Transverse colon (tissue), 4 donors: ENCODE data around the gene SUSD6. TPM values are rescaled to one million over a fixed set of nuclear protein-coding genes. Genes with fewer than 3 reads are reported as not detected.

Source experiments
- DNase-seq: peaks from one replicate; pipeline ENCODE4 v3.0.0-alpha.2; 2019
- H3K27ac ChIP-seq, 4 donors: fragments of 200-600 bp; sonication (generic); 2 replicates each; pipeline ENCODE4 v1.5.1; 2016 to 2018; ENCODE audit warnings: inconsistent platforms in 4 of 4
- H3K27me3 ChIP-seq: fragments of 200-600 bp; sonication (generic); 2 replicates; pipeline ENCODE4 v1.5.1; 2017; ENCODE audit warnings: inconsistent platforms
- H3K36me3 ChIP-seq, 4 donors: fragments of 200-600 bp; sonication (generic); 2 replicates each; pipeline ENCODE4 v1.5.1; 2017 to 2019; ENCODE audit warnings: inconsistent platforms in 4 of 4
- H3K4me1 ChIP-seq, 4 donors: fragments of 200-600 bp; sonication (generic); 2 replicates each; pipeline ENCODE4 v1.5.1; 2017 to 2020; ENCODE audit warnings: inconsistent platforms in 4 of 4
- H3K4me3 ChIP-seq, 4 donors: fragments of 200-600 bp; sonication (generic); 1 replicate in 1 of 4; 2 replicates in 3 of 4; pipeline versions ENCODE4 v1.5.1 to v1.6.1; 2017 to 2019; ENCODE audit warnings: inconsistent platforms in 4 of 4
- H3K9me3 ChIP-seq, 2 donors: fragments of 200-600 bp; sonication (generic); 2 replicates each; pipeline ENCODE4 v1.5.1; 2017 to 2019; ENCODE audit warnings: inconsistent platforms in 2 of 2
- EP300 ChIP-seq: sonication (generic); formaldehyde crosslinking; IDR thresholded peaks from one replicate; pipeline ENCODE4 v1.6.1; 2017; ENCODE audit warnings: antibody characterized with exemption, low read depth
- POLR2A ChIP-seq: fragments of 450-650 bp; IDR thresholded peaks from one replicate; pipeline ENCODE4 v1.6.1; 2016; ENCODE audit warnings: antibody characterized with exemption, mild to moderate bottlenecking, moderate library complexity
- POLR2AphosphoS5 ChIP-seq, 3 donors: sonication (generic); formaldehyde crosslinking; IDR thresholded peaks; one replicate each; pipeline ENCODE4 v1.6.1; 2016; ENCODE audit warnings: antibody characterized with exemption in 3 of 3
- WGBS, 2 donors: methylation state at CpG; one replicate each; pipeline ENCODE4 v1.1.5; 2018; ENCODE audit warnings: low coverage in 1 of 2; 5-methylcytosine and 5-hydroxymethylcytosine counted together
- in situ Hi-C, 4 donors: fragments of 200-750 bp; cut with MboI; loops; one replicate each; pipeline versions ENCODE4 v1.15.0 to v1.15.1; 2017; ENCODE audit warnings: low sequenced_read_pairs in 3 of 4, low pct_ligation_motif_present in 1 of 4, low pct_unique_long_range_greater_than_20kb in 1 of 4
- intact Hi-C: fragments of 100-400 bp; cut with DNase I; formaldehyde crosslinking; loops from one replicate; pipeline ENCODE4 v1.15.1; 2023; ENCODE audit warnings: low total_unique reads
- total RNA-seq, 4 donors: library from RNA; depleted of rRNA; stranded (reverse); fragments of >200 nt; gene quantifications; one replicate each; pipeline ENCODE4 v1.1.0, GENCODE V29; 2016
- TF ChIP-seq, protein P1 (sequence below), 5 experiments: fragments of 200-600 bp in 3 of 5; fragments of 450-650 bp in 2 of 5; sonication (generic) in 3 of 5; IDR thresholded peaks; 1 replicate in 2 of 5; 2 replicates in 3 of 5; pipeline ENCODE4 v1.5.1; 2016 to 2017; ENCODE audit warnings: antibody characterized with exemption in 5 of 5, inconsistent platforms in 3 of 5, mild to moderate bottlenecking in 2 of 5, moderate library complexity in 1 of 5

The SUSD6 gene
- 100 to 1,000 TPM in 2 of 4 donors, 10 to 100 TPM in 2; 29.1 to 159 (median 95.0) TPM for total RNA-seq

- DNase-seq = peak; percentile 94
- Histone ChIP-seq H3K4me1 (peaks cover 17 to 68% (median 55%) of the 10 kb centered on the region in 4 donors), H3K27me3 (no peaks in the 10 kb centered on the region), H3K9me3 (no peaks in the 10 kb centered on the region), H3K27ac (peak within 1 kb of the TSS; percentile 97 to 99 (median 99)), H3K4me3 (peak within 1 kb of the TSS; percentile 79 to 88 (median 80)), H3K36me3 (no peaks in the 10 kb centered on the region)
- 1% methylated on average over 32 of the region's 105 CpGs; no CpG with 5 or more reads in 1 of the 2 donors for WGBS, 2 donors
- in situ Hi-C loops = no loop called here
- TF ChIP-seq POLR2AphosphoS5 (IDR thresholded peaks at IDR 0.05) (peak; percentile 82 to 94 (median 94)), POLR2A (peak; percentile 76), EP300 (no peak)
- TF ChIP-seq, protein P1, sequence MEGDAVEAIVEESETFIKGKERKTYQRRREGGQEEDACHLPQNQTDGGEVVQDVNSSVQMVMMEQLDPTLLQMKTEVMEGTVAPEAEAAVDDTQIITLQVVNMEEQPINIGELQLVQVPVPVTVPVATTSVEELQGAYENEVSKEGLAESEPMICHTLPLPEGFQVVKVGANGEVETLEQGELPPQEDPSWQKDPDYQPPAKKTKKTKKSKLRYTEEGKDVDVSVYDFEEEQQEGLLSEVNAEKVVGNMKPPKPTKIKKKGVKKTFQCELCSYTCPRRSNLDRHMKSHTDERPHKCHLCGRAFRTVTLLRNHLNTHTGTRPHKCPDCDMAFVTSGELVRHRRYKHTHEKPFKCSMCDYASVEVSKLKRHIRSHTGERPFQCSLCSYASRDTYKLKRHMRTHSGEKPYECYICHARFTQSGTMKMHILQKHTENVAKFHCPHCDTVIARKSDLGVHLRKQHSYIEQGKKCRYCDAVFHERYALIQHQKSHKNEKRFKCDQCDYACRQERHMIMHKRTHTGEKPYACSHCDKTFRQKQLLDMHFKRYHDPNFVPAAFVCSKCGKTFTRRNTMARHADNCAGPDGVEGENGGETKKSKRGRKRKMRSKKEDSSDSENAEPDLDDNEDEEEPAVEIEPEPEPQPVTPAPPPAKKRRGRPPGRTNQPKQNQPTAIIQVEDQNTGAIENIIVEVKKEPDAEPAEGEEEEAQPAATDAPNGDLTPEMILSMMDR (IDR thresholded peaks at IDR 0.05) = no peak
- intact Hi-C loops = no loop called here
Observed at GRCh38 chr14:69611172-69612013, at the start of gene SUSD6. SUSD6 (plus strand) TSS chr14:69611596; CDS start chr14:69658593, 46,997 bp downstream.

DNA sequence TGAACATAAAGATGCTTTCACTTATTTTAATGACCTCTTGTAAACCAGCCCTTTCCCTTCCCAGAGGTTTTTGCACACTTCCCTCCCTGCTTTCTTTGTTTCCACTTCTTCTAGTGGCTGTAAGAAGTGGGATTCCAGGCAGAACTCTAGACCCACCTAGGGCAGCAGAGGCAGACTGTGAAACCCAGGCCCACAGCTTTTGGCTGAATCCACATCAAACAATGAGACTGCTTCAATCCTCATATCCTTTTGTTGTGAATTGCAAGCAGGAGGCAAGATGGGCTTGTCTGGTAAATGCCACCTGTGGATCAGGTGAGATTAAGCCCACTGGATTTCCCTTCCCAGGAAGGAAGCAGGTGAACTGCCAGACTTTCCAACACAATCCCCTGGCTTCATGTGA, 49.5 kb upstream of the SUSD6 start:
- TF ChIP-seq, protein P1 (IDR thresholded peaks at IDR 0.05) = no peak
- TF ChIP-seq POLR2A (no peak), POLR2AphosphoS5 (IDR thresholded peaks at IDR 0.05) (no peak), EP300 (no peak)
- Histone ChIP-seq H3K4me3 (no peak overlapping the region), H3K9me3 (no peaks in the 10 kb centered on the region), H3K4me1 (no peaks in the 10 kb centered on the region), H3K36me3 (no peaks in the 10 kb centered on the region), H3K27me3 (peaks cover 64% of the 10 kb centered on the region), H3K27ac (no peak overlapping the region)
- intact Hi-C loops = no loop called here
- in situ Hi-C loops = no loop called here
- no peak for DNase-seq

DNA sequence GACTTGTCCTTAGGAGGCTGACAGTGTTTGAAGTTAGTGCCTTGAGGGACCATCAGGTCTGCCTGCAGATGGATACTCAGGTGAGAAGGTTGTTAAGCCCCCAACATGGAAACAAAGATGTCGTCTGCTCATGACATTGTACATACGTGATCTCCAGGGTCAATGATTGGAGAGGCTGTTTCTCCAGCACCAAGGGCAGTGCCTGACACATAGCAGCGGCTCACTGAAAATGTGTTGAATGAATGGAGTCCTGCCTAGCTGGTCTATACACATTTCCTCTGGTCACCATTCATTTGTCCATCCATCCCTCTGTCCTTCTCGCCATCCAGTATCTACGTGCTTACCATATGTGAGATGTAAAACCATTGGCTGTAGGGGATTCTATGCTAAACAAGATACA, 43.8 kb upstream of the SUSD6 start:
- no peak for DNase-seq
- H3K27me3 ChIP-seq = peaks cover 85% of the 10 kb centered on the region
- in situ Hi-C loops = no loop called here
- WGBS, 2 donors = 77 to 90% methylated on average over 2 to 5 of the region's 5 CpGs
- no peak overlapping the region for H3K27ac ChIP-seq
- TF ChIP-seq, protein P1 (IDR thresholded peaks at IDR 0.05) = no peak
- TF ChIP-seq POLR2AphosphoS5 (IDR thresholded peaks at IDR 0.05) = no peak
- no peak for TF ChIP-seq EP300
- TF ChIP-seq POLR2A = no peak
- no peak overlapping the region for H3K4me3 ChIP-seq
- no peaks in the 10 kb centered on the region for H3K9me3 ChIP-seq
- no peaks in the 10 kb centered on the region for H3K36me3 ChIP-seq
- H3K4me1 ChIP-seq = peaks cover 0 to 13% (median 12%) of the 10 kb centered on the region in 4 donors
- intact Hi-C loops = no loop called here

GRCh38 chr14:69569859-69570258, 41.5 kb upstream of the SUSD6 start:
- intact Hi-C loops = no loop called here
- Histone ChIP-seq H3K27ac (no peak overlapping the region), H3K4me1 (peaks cover 8 to 33% (median 27%) of the 10 kb centered on the region in 4 donors), H3K4me3 (no peak overlapping the region), H3K27me3 (peaks cover 98% of the 10 kb centered on the region), H3K9me3 (no peaks in the 10 kb centered on the region), H3K36me3 (no peaks in the 10 kb centered on the region)
- 50 to 73% methylated on average over 1 to 2 of the region's 2 CpGs for WGBS, 2 donors
- in situ Hi-C loops = no loop called here
- DNase-seq = no peak
- TF ChIP-seq POLR2A = no peak
